PC-3 (cell line): Measurements from ENCODE around the gene ZNF318. TPM values are rescaled to one million over a fixed set of nuclear protein-coding genes. Genes with fewer than 3 reads are reported as not detected.

Source experiments
- ATAC-seq: fragments of 200-7000 bp; cut with Tn5 transposase; 2 replicates; pipeline ENCODE4 v1.9.1; 2020; ENCODE audit warnings: mild to moderate bottlenecking, moderate library complexity
- BruUV-seq: library from RNA; stranded (reverse); fragments of 400-500 nt; replicated peaks from 2 replicates; lab custom pipeline; 2021; lab: Mats Ljungman, UMichigan
- CTCF ChIA-PET: fragments of 300-600 bp; sonication (Branson Sonifier 250); formaldehyde crosslinking; loops from one replicate; lab custom pipeline; 2022; ENCODE audit warnings: antibody characterized with exemption; lab: Charles Lee
- POLR2A ChIA-PET: fragments of 300-600 bp; sonication (Branson Sonifier 250); formaldehyde crosslinking; loops from one replicate; lab custom pipeline; 2022; ENCODE audit warnings: antibody characterized with exemption; ENCODE audit not compliant: unreplicated experiment; lab: Charles Lee
- DNase-seq: peaks from one replicate; pipeline ENCODE4 v3.0.0-alpha.2; 2015
- H2AFZ ChIP-seq: fragments of 300-600 bp; sonication (generic); 2 replicates; pipeline ENCODE4 v1.6.0; 2016; ENCODE audit warnings: antibody characterized with exemption, low read length
- H3F3A ChIP-seq: fragments of 300-600 bp; sonication (generic); one replicate; pipeline ENCODE4 v1.6.0; 2017; ENCODE audit warnings: antibody characterized with exemption, low read length, control low read depth, mild to moderate bottlenecking; ENCODE audit not compliant: unreplicated experiment
- H3K27ac ChIP-seq: fragments of 300-600 bp; sonication (generic); 2 replicates; pipeline ENCODE4 v1.5.1; 2016; ENCODE audit warnings: mild to moderate bottlenecking, low read length
- H3K27me3 ChIP-seq: fragments of 300-600 bp; sonication (generic); 2 replicates; pipeline ENCODE4 v1.6.1; 2016; ENCODE audit warnings: low read length, mixed read lengths
- H3K36me3 ChIP-seq: fragments of 300-600 bp; sonication (generic); 2 replicates; pipeline ENCODE4 v1.6.1; 2016; ENCODE audit warnings: low read depth, mixed run types, low read length, mixed read lengths
- H3K4me1 ChIP-seq: fragments of 300-600 bp; sonication (generic); 2 replicates; pipeline ENCODE4 v1.5.1; 2016; ENCODE audit warnings: low read length; ENCODE audit not compliant: insufficient read depth
- H3K4me2 ChIP-seq: fragments of 300-600 bp; sonication (generic); 2 replicates; pipeline ENCODE4 v1.6.0; 2016; ENCODE audit warnings: low read length
- H3K4me3 ChIP-seq: fragments of 300-600 bp; sonication (generic); 2 replicates; pipeline ENCODE4 v1.5.1; 2016; ENCODE audit warnings: mild to moderate bottlenecking, low read length, mixed read lengths
- H3K79me2 ChIP-seq: fragments of 300-600 bp; sonication (generic); 2 replicates; pipeline ENCODE4 v1.6.1; 2017; ENCODE audit warnings: low read length, mixed read lengths
- H3K9ac ChIP-seq: fragments of 300-600 bp; sonication (generic); 2 replicates; pipeline ENCODE4 v1.6.0; 2016; ENCODE audit warnings: mild to moderate bottlenecking, low read length
- H3K9me2 ChIP-seq: fragments of 300-600 bp; sonication (generic); replicated peaks from 2 replicates; pipeline ENCODE4 v1.6.1; 2016; ENCODE audit warnings: mixed run types, low read length, mixed read lengths
- H3K9me3 ChIP-seq: fragments of 300-600 bp; sonication (generic); 2 replicates; pipeline ENCODE4 v1.6.1; 2016; ENCODE audit warnings: low read length, mixed read lengths
- H4K20me1 ChIP-seq: fragments of 300-600 bp; sonication (generic); 2 replicates; pipeline ENCODE4 v1.6.1; 2016; ENCODE audit warnings: low read length, mixed read lengths
- EZH2 ChIP-seq: fragments of 300-600 bp; sonication (generic); IDR thresholded peaks from one replicate; pipeline ENCODE4 v1.6.1; 2017; ENCODE audit warnings: antibody characterized with exemption, mild to moderate bottlenecking, low read length; ENCODE audit not compliant: unreplicated experiment
- EZH2phosphoT487 ChIP-seq: fragments of 300-600 bp; sonication (generic); IDR thresholded peaks from 2 replicates; pipeline ENCODE4 v1.6.1; 2018; ENCODE audit warnings: mild to moderate bottlenecking, antibody characterized with exemption, low read length, borderline replicate concordance
- intact Hi-C: fragments of 100-400 bp; cut with micrococcal nuclease; formaldehyde crosslinking; loops from 2 replicates; pipeline ENCODE4 v1.9.0; 2023
- total RNA-seq: library from RNA; depleted of rRNA; stranded (reverse); fragments of >200 nt; gene quantifications from 2 replicates; pipeline ENCODE4 v1.2.3, GENCODE V29; 2014
- TF ChIP-seq, protein P1 (sequence below): fragments of 300-600 bp; sonication (generic); conservative IDR thresholded peaks from 2 replicates; pipeline ENCODE4 v1.5.1; 2017; ENCODE audit warnings: antibody characterized with exemption, low read depth, mild to moderate bottlenecking, low read length

The ZNF318 gene
- total RNA-seq, 1 experiment from 2014 or later = 8.2 TPM

DNA sequence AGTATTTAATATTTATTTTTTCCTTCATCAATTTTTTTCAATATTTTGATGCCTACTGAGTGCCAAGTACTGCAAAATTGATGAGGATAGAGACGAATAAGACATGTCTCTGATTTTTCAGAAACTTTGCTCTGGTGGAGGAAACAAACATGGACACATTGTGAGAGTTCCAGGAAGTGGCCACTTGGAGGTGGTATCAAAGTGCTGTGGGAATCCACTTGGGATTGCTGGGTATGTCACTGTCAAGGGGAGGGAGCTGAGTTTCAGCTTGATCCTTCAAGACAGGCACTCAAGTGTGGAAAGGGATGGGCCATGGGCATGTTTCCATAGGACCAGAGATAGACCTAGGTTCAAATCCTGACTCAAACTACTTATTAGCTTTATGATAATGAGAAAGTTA lies 33.4 kb upstream of the ZNF318 start:
- Histone ChIP-seq H3K27ac (no peak overlapping the region), H4K20me1 (no peaks in the 10 kb centered on the region), H3K4me1 (no peaks in the 10 kb centered on the region), H2AFZ (no peak overlapping the region), H3K4me2 (no peak overlapping the region), H3K27me3 (no peaks in the 10 kb centered on the region), H3K36me3 (no peaks in the 10 kb centered on the region), H3K9me3 (no peaks in the 10 kb centered on the region), H3F3A (no peaks in the 10 kb centered on the region), H3K9ac (no peak overlapping the region), H3K79me2 (no peaks in the 10 kb centered on the region), H3K4me3 (no peak overlapping the region), H3K9me2 (no peaks in the 10 kb centered on the region)
- intact Hi-C loops = no loop called here
- ATAC-seq = no peak
- no peak for DNase-seq
- POLR2A ChIA-PET = no interaction called here
- TF ChIP-seq EZH2phosphoT487 = no peak
- no peak for TF ChIP-seq EZH2
- no TSS peak for BruUV-seq
- CTCF ChIA-PET = no interaction called here

DNA sequence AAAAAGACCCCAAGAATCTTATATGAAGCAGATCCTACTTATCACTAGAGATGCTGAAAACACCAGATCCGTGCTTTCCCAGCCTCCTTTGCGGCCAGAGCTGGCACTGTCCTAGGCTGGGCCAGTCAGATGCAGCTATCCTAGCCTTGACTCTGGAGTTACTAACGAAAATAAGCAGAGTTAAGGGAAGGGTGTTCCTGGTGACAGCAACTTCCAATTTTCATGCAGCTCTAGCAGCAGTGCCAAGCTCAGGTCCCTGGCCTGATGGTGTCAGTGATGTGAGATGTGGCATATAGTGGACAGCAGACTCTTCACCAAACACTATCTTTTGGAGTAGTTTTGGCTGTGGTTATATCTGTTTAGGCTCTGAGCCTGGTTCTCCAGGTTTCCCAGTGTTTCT lies 32.3 kb upstream of the ZNF318 start:
- Histone ChIP-seq H3F3A (no peaks in the 10 kb centered on the region), H3K36me3 (no peaks in the 10 kb centered on the region), H3K27ac (no peak overlapping the region), H3K9me2 (no peaks in the 10 kb centered on the region), H3K9ac (no peak overlapping the region), H3K79me2 (no peaks in the 10 kb centered on the region), H3K4me1 (no peaks in the 10 kb centered on the region), H3K27me3 (no peaks in the 10 kb centered on the region), H4K20me1 (no peaks in the 10 kb centered on the region), H2AFZ (no peak overlapping the region), H3K9me3 (no peaks in the 10 kb centered on the region), H3K4me3 (no peak overlapping the region), H3K4me2 (no peak overlapping the region)
- BruUV-seq = no TSS peak
- ChIA-PET CTCF (no interaction called here), POLR2A (no interaction called here)
- DNase-seq (no peak), ATAC-seq (no peak)
- intact Hi-C loops = no loop called here
- TF ChIP-seq EZH2 (no peak), EZH2phosphoT487 (no peak)
- TF ChIP-seq, protein P1, sequence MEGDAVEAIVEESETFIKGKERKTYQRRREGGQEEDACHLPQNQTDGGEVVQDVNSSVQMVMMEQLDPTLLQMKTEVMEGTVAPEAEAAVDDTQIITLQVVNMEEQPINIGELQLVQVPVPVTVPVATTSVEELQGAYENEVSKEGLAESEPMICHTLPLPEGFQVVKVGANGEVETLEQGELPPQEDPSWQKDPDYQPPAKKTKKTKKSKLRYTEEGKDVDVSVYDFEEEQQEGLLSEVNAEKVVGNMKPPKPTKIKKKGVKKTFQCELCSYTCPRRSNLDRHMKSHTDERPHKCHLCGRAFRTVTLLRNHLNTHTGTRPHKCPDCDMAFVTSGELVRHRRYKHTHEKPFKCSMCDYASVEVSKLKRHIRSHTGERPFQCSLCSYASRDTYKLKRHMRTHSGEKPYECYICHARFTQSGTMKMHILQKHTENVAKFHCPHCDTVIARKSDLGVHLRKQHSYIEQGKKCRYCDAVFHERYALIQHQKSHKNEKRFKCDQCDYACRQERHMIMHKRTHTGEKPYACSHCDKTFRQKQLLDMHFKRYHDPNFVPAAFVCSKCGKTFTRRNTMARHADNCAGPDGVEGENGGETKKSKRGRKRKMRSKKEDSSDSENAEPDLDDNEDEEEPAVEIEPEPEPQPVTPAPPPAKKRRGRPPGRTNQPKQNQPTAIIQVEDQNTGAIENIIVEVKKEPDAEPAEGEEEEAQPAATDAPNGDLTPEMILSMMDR = no peak

DNA sequence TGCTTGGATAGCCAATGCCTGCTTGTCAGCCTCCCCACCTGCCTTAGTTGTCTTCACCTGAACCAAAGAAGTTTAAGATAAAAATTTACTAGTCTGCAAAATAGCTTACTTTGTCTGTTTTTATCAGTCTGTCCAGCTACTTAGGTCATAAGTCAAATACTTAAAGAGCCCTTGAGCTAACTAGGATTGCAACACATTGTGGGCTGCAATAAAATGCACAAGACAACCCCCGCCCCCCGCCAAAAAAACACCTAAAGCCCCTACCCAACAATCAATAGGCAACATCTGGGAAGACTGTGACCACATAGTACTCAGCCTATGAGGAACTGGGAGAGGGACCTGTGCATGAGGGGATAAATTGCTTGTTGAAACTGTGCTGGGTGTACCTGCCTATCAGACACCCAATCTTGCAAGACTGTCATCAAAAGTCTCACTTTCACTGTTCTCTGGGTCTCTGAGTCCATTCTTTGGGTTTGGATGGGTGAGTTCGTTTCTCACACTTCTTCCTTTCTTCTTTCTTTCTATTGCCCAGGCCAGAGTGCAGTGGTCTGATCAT lies 30.6 kb upstream of the ZNF318 start:
- Histone ChIP-seq H3K4me2 (no peak overlapping the region), H3K9me2 (no peaks in the 10 kb centered on the region), H3K27me3 (no peaks in the 10 kb centered on the region), H3K4me3 (no peak overlapping the region), H3K9ac (no peak overlapping the region), H2AFZ (no peak overlapping the region), H3K4me1 (peaks cover 10% of the 10 kb centered on the region), H3K36me3 (no peaks in the 10 kb centered on the region), H3K27ac (no peak overlapping the region), H3K9me3 (no peaks in the 10 kb centered on the region), H4K20me1 (no peaks in the 10 kb centered on the region), H3K79me2 (no peaks in the 10 kb centered on the region), H3F3A (no peaks in the 10 kb centered on the region)
- DNase-seq (no peak), ATAC-seq (no peak)
- POLR2A ChIA-PET = no interaction called here
- intact Hi-C loops = no loop called here
- CTCF ChIA-PET = no interaction called here
- TF ChIP-seq, protein P1 = no peak
- no peak for TF ChIP-seq EZH2phosphoT487
- no peak for TF ChIP-seq EZH2
- BruUV-seq = no TSS peak
